Occipital lobe (tissue), 2 donors: ENCODE results near the gene KCNT2. TPM values are rescaled to one million over a fixed set of nuclear protein-coding genes. Genes with fewer than 3 reads are reported as not detected.
"Not testable (repeated sequence)": the region's sequence is repeated elsewhere in the genome, so short reads cannot be mapped to it uniquely, and the experiment has no call there.

Experiments used
- DNase-seq: peaks from one replicate; lab custom pipeline; 2025; lab: John Stamatoyannopoulos, UW
- total RNA-seq: library from RNA; depleted of rRNA; stranded (reverse); fragments of >200 nt; gene quantifications from one replicate; pipeline ENCODE4 v1.2.3, GENCODE V29; 2014

The KCNT2 gene
- total RNA-seq, 1 donor from 2014 or later, result 50.1 TPM

DNA sequence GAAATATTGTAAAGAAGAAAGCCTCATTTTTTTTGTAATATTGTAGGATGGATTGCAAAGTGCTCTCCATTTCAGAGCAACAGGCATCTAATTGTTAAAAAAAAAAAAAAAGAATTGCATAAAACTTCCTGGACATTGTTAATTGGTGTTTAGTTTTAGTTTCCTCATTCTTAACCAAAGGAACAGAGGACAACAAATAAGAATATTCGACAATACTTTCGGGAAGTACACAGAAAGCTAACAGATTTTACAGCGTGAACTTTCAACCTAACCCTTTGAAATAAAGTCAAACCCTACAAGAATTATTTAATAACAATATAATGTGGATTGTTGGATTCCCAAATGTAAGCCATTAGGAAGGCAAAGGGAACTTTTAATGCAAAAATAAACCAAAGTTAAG lies 284.4 kb downstream of the KCNT2 start:
- DNase-seq, result no peak

DNA sequence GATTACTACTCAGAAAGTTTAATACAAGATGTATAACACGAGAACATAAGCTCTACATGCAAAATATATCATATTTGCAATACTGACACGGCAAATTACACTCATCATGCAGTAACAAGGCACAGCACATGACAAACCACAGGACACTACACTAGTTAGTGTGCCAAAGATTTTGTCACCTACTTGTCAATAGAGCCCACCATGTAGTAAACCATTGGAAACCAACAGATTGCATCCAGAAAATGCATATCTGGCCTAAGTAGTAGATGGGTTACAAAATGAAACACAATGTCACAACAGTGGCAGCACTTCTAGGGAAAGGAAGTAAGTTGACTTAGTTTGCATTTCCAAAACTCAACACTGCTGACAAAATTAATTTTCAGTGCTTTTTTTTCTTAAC lies 288.9 kb downstream of the KCNT2 start:
- no peak for DNase-seq

GRCh38 chr1:196317535-196318522 lies 290.4 kb downstream of the KCNT2 start:
- DNase-seq, result no peak

GRCh38 chr1:196312739-196313138 lies 295.5 kb downstream of the KCNT2 start:
- no peak for DNase-seq

GRCh38 chr1:196309386-196309785 lies 298.9 kb downstream of the KCNT2 start:
- DNase-seq, result no peak

DNA sequence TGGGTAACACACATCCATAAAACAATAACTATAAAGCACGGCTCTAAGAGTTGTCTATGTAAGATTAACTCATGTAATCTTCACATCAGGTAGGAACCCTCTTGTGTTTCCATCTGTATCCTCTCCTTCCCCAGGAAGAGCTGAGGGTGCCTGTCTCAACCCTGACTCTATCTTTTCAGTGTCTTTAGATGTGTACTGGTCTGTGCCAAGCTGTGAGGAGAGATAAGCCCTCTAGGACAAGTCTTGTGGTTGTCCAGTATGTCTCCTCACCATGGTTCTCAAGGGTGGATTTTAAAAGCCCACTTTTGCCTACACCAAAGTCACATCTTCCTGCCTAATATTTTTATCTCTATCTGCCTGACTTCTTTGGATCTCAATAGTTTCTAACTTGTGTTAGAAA lies 300.1 kb downstream of the KCNT2 start:
- no peak for DNase-seq

GRCh38 chr1:196306421-196306820 lies 301.8 kb downstream of the KCNT2 start:
- no peak for DNase-seq

- DNase-seq, result no peak
These were observed 303.0 kb downstream of the KCNT2 start for GRCh38 chr1:196305216-196305615.

DNA sequence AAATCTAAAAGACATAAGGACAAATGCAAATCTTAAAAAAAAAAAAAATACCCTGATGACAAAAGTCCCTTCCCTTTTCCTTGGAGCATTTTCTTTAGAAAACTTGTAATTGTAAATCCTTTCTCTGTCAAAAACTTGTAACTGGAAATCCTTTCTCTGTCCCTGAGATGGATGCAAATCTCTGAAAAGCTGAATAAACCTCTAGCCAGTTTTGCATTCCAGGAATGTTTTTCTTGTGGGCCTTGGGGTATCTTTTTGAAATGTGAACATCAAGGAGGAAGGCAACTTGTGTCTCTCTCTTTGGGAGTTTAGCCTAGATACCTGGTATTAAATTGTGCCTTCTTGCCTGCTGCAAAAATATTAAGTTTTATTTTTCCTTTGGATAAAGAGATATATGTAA lies 305.3 kb downstream of the KCNT2 start:
- no peak for DNase-seq

GRCh38 chr1:196302420-196302819 lies 305.8 kb downstream of the KCNT2 start:
- no peak for DNase-seq

- DNase-seq, result no peak
These were observed 312.5 kb downstream of the KCNT2 start for GRCh38 chr1:196295766-196296165.

DNA sequence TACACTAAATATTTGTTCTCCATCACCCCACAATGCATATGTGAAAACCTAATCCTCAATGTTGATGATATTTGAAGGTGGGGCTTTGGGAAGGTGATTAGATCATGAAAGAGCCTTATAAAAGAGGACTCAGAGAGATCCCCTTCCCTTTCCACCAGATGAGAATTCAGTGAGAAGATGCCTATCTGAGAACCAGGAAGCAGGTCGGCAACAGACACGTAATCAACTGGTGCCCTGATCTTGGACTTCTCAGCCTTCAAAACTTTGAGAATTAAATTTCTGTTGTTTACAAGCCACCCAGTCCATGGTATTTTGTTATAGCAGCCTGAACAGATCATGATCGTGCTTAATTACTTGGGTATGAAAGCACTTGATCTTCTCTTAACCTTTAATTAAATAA lies 329.4 kb downstream of the KCNT2 start:
- no peak for DNase-seq

GRCh38 chr1:196277860-196278259 lies 330.4 kb downstream of the KCNT2 start:
- DNase-seq, result no peak

DNA sequence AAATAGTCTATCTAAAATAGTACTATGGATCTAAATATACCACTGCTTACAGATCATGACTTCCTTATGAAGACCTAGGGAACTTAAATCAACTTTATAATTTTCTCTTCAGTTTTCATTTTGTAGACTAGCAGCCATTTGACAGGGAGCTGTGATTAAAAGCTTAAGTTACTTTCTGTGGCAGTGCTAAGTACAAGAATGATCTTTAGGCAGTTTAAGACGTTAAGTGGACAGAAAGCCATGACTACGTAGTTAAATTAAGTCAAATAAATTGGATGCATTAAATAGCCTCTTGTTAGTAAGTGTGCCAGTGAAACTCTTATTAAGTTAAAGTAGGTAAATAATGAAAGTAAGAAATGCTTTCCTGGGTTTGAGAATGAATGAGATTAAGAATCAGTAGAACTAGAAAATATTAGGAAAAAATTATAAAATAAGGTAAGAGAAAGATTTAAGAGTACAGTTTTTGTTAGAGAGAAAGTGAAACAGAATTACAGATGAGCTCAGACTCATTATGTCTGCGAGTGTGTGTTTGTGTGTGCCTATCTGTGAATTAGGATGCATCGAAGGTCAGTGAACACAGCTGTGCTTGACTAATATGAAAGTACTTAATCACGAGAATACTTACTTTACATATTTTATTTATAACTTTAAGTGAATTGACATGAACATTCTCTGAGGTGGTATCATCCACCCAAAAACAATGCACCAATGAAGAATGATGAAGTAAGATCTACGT lies 336.9 kb downstream of the KCNT2 start:
- no peak for DNase-seq

DNA sequence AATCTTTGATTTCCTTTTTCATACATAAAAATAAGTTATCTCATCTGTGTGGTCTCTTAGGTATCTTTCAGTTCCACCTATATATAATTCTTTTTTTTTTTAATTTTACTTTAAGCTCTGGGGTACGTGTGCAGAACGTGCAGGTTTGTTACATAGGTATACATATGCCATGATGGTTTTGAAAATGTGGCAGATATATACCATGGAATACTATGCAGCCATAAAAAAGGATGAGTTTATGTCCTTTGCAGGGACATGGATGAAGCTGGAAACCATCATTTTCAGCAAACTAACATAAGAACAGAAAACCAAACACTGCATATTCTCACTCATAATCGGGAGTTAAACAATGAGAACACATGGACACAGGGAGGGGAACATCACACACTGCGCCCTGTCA lies 345.2 kb downstream of the KCNT2 start:
- DNase-seq, result not testable (repeated sequence)

GRCh38 chr1:196260270-196260669 lies 348.0 kb downstream of the KCNT2 start:
- DNase-seq, result no peak

GRCh38 chr1:196259316-196259715 lies 348.9 kb downstream of the KCNT2 start:
- DNase-seq, result no peak

DNA sequence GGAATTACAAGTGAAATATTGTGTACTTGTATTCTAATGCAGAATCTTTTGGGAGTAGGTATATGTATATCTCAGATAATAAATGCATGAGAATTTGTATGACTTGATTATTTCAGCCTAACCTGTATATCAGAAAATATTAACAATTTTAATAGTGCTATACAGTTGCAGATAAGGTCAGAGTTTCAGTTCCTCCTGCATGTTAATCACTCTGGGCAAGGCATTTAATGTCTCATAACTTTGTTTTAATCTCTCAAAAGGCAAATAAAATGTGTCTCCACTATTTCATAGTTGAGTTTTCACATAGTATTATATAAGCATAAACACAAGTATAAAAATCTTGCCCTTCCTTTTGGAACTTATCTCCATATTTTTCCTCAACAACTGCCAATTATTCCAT lies 352.5 kb downstream of the KCNT2 start:
- DNase-seq, result no peak

- no peak for DNase-seq
These were observed 378.7 kb downstream of the KCNT2 start for GRCh38 chr1:196229546-196229945.

GRCh38 chr1:196214866-196215265 lies 393.4 kb downstream of the KCNT2 start:
- no peak for DNase-seq

- no peak for DNase-seq
These were observed 398.3 kb downstream of the KCNT2 start for GRCh38 chr1:196209983-196210382.

DNA sequence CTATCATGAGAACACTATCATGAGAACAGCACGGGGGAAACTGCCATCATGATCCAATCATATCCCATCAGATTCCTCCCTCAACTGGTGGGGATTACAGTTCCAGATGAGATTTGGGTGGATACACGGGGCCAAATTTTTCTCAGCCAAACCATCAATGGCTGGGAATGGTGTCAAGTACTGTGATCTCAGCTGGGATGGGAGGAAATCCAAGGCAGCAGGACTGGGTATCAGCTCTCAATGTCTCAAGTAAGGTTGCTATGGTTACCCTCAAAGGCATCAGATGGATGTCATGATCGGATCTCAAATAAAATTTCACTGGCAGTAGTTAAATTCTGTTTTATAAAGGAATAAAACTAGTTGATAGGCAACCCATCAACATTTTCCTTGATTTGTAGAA lies 399.0 kb downstream of the KCNT2 start:
- no peak for DNase-seq
